ENCODE results near the gene HTRA1. TPM values are rescaled to one million over a fixed set of nuclear protein-coding genes. Genes with fewer than 3 reads are reported as not detected.

Gene HTRA1
- total RNA-seq, 1 experiment from 2014 or later = 0.70 TPM

- Histone ChIP-seq H3K27me3 (replicated peaks; ENCODE audit: control insufficient read depth, insufficient read depth, low read length) (no peaks in the 10 kb centered on the region; the same call in 1 of the 2 replicates), H3K36me3 (ENCODE audit: control insufficient read depth, insufficient read depth, low read length) (no peaks in the 10 kb centered on the region), H3K4me3 (ENCODE audit: low read depth, low read length) (no peak overlapping the region), H3K9me3 (no peaks in the 10 kb centered on the region), H3K4me1 (peaks cover 18% of the 10 kb centered on the region)
- no peak overlapping the region for H3K27ac Mint-ChIP-seq (ENCODE audit: unreplicated experiment)
- no peaks in the 10 kb centered on the region for H3K27me3 Mint-ChIP-seq (ENCODE audit: insufficient read depth, unreplicated experiment)
- no peaks in the 10 kb centered on the region for H3K36me3 Mint-ChIP-seq (ENCODE audit: insufficient read depth, unreplicated experiment)
- BruUV-seq (replicated peaks) = no TSS peak
- no peaks in the 10 kb centered on the region for H3K9me3 Mint-ChIP-seq (ENCODE audit: unreplicated experiment)
- intact Hi-C loops (cut with micrococcal nuclease; ENCODE audit: unreplicated experiment) = no loop called here
- no peak overlapping the region for H3K4me3 Mint-ChIP-seq (ENCODE audit: unreplicated experiment)
- POLR2A ChIA-PET = no interaction called here
- CTCF ChIA-PET = no interaction called here
- no peak for TF ChIP-seq CTCF (IDR thresholded peaks at IDR 0.05; ENCODE audit: insufficient read depth in 1 of 2, low read depth in 1 of 2, low read length in 1 of 2, severe bottlenecking in 1 of 2, unreplicated experiment in 1 of 2)
- no peak for DNase-seq
- H3K4me1 Mint-ChIP-seq (ENCODE audit: low read depth, unreplicated experiment) = no peaks in the 10 kb centered on the region
These were observed 89.1 kb downstream of the HTRA1 start for GRCh38 chr10:122550427-122550826.

GRCh38 chr10:122550983-122551382 is 89.6 kb downstream of the HTRA1 start:
- Mint-ChIP-seq H3K9me3 (ENCODE audit: unreplicated experiment) (no peaks in the 10 kb centered on the region), H3K27ac (ENCODE audit: unreplicated experiment) (no peak overlapping the region), H3K27me3 (ENCODE audit: insufficient read depth, unreplicated experiment) (no peaks in the 10 kb centered on the region), H3K4me1 (ENCODE audit: low read depth, unreplicated experiment) (no peaks in the 10 kb centered on the region), H3K4me3 (ENCODE audit: unreplicated experiment) (no peak overlapping the region), H3K36me3 (ENCODE audit: insufficient read depth, unreplicated experiment) (no peaks in the 10 kb centered on the region)
- BruUV-seq (replicated peaks) = no TSS peak
- intact Hi-C loops (cut with micrococcal nuclease; ENCODE audit: unreplicated experiment) = no loop called here
- Histone ChIP-seq H3K4me3 (ENCODE audit: low read depth, low read length) (no peak overlapping the region), H3K36me3 (ENCODE audit: control insufficient read depth, insufficient read depth, low read length) (no peaks in the 10 kb centered on the region), H3K9me3 (no peaks in the 10 kb centered on the region), H3K27me3 (replicated peaks; ENCODE audit: control insufficient read depth, insufficient read depth, low read length) (no peaks in the 10 kb centered on the region; the same call in 1 of the 2 replicates), H3K4me1 (peaks cover 18% of the 10 kb centered on the region)
- CTCF ChIA-PET = no interaction called here
- POLR2A ChIA-PET = no interaction called here
- TF ChIP-seq CTCF (IDR thresholded peaks at IDR 0.05; ENCODE audit: insufficient read depth in 1 of 2, low read depth in 1 of 2, low read length in 1 of 2, severe bottlenecking in 1 of 2, unreplicated experiment in 1 of 2) = no peak
- no peak for DNase-seq

GRCh38 chr10:122551450-122551849 is 90.1 kb downstream of the HTRA1 start:
- intact Hi-C loops (cut with micrococcal nuclease; ENCODE audit: unreplicated experiment) = no loop called here
- Mint-ChIP-seq H3K9me3 (ENCODE audit: unreplicated experiment) (no peaks in the 10 kb centered on the region), H3K27ac (ENCODE audit: unreplicated experiment) (no peak overlapping the region), H3K36me3 (ENCODE audit: insufficient read depth, unreplicated experiment) (no peaks in the 10 kb centered on the region), H3K4me3 (ENCODE audit: unreplicated experiment) (no peak overlapping the region), H3K4me1 (ENCODE audit: low read depth, unreplicated experiment) (no peaks in the 10 kb centered on the region), H3K27me3 (ENCODE audit: insufficient read depth, unreplicated experiment) (no peaks in the 10 kb centered on the region)
- no peaks in the 10 kb centered on the region; the same call in 1 of the 2 replicates for H3K27me3 ChIP-seq (replicated peaks; ENCODE audit: control insufficient read depth, insufficient read depth, low read length)
- ChIA-PET CTCF (no interaction called here), POLR2A (no interaction called here)
- TF ChIP-seq CTCF (IDR thresholded peaks at IDR 0.05; ENCODE audit: insufficient read depth in 1 of 2, low read depth in 1 of 2, low read length in 1 of 2, severe bottlenecking in 1 of 2, unreplicated experiment in 1 of 2) = no peak
- H3K36me3 ChIP-seq (ENCODE audit: control insufficient read depth, insufficient read depth, low read length) = no peaks in the 10 kb centered on the region
- BruUV-seq (replicated peaks) = no TSS peak
- no peak for DNase-seq
- no peaks in the 10 kb centered on the region for H3K9me3 ChIP-seq
- peaks cover 18% of the 10 kb centered on the region for H3K4me1 ChIP-seq
- no peak overlapping the region for H3K4me3 ChIP-seq (ENCODE audit: low read depth, low read length)
